Neural progenitor cell (in vitro differentiated cells): Measurements from ENCODE around the gene EML5.

ENCODE experiments used
- EZH2 ChIP-seq: fragments of 200-600 bp; sonication (generic); IDR thresholded peaks from 2 replicates; pipeline ENCODE4 v1.6.1; 2017; ENCODE audit warnings: antibody characterized with exemption, mild to moderate bottlenecking, moderate library complexity
- EZH2phosphoT487 ChIP-seq: fragments of 200-600 bp; sonication (generic); IDR thresholded peaks from 2 replicates; pipeline ENCODE4 v1.6.1; 2017; ENCODE audit warnings: antibody characterized with exemption
- TF ChIP-seq, protein P1 (sequence below): fragments of 200-600 bp; sonication (generic); IDR thresholded peaks from 2 replicates; pipeline ENCODE4 v1.5.1; 2017; ENCODE audit warnings: antibody characterized with exemption, mild to moderate bottlenecking

DNA sequence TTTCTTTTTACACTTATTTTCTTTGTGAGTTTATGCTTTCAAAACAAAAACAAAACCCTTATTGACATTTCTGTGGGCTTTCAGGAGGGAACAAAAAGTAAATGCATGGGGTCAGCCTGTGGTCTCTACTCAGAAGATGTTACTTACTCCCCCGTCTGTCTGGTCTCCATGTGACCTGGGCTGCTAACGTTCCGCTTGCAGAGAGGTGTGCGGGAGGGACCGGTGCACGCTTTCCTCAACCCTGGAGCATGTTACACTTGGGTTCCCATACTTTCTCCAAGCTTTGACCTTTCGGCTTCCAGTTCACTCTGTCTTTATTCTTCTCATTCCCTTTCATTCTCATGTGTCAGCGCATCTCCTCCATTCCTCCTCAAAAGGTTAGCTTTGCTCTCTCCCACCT lies 193.4 kb downstream of the EML5 start:
- TF ChIP-seq, protein P1, sequence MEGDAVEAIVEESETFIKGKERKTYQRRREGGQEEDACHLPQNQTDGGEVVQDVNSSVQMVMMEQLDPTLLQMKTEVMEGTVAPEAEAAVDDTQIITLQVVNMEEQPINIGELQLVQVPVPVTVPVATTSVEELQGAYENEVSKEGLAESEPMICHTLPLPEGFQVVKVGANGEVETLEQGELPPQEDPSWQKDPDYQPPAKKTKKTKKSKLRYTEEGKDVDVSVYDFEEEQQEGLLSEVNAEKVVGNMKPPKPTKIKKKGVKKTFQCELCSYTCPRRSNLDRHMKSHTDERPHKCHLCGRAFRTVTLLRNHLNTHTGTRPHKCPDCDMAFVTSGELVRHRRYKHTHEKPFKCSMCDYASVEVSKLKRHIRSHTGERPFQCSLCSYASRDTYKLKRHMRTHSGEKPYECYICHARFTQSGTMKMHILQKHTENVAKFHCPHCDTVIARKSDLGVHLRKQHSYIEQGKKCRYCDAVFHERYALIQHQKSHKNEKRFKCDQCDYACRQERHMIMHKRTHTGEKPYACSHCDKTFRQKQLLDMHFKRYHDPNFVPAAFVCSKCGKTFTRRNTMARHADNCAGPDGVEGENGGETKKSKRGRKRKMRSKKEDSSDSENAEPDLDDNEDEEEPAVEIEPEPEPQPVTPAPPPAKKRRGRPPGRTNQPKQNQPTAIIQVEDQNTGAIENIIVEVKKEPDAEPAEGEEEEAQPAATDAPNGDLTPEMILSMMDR, result no peak
- TF ChIP-seq EZH2 (no peak), EZH2phosphoT487 (no peak)
